ENCODE data around the gene OAS3.
"Not testable (repeated sequence)": the region's sequence is repeated elsewhere in the genome, so short reads cannot be mapped to it uniquely, and the experiment has no call there.

The OAS3 gene

GRCh38 chr12:112937741-112938719, at the start of gene OAS3:
TSS of gene OAS3 (plus strand) at chr12:112938474. CDS start at chr12:112938531, 57 bp downstream.
- peak in 10 of 14 donors; percentile 10 to 70 (median 30) for DNase-seq

GRCh38 chr12:112891093-112892024, 46.9 kb upstream of the OAS3 start:
- peak in 3 of 14 donors; percentile 10 to 55 (median 20) for DNase-seq

- DNase-seq: no peak
These were observed 45.4 kb upstream of the OAS3 start for GRCh38 chr12:112892856-112893255.

- peak in 1 of 14 donors; percentile 2 for DNase-seq
These were observed 44.1 kb upstream of the OAS3 start for GRCh38 chr12:112894128-112894527.

- DNase-seq: no peak
These were observed 39.9 kb upstream of the OAS3 start for GRCh38 chr12:112898380-112898779.

GRCh38 chr12:112900298-112901145, 37.8 kb upstream of the OAS3 start:
- no peak for DNase-seq

GRCh38 chr12:112901271-112901670, 37.0 kb upstream of the OAS3 start:
- no peak for DNase-seq

GRCh38 chr12:112904571-112904970, 33.7 kb upstream of the OAS3 start:
- DNase-seq: no peak

GRCh38 chr12:112905451-112906089, 32.7 kb upstream of the OAS3 start:
- no peak for DNase-seq

GRCh38 chr12:112906712-112907414, 31.4 kb upstream of the OAS3 start, which contains the start of gene OAS1:
TSS of gene OAS1 (plus strand) at chr12:112906962. CDS start at chr12:112907040, 78 bp downstream.
- DNase-seq: peak in 5 of 14 donors; percentile 13 to 40 (median 24)

- peak in 2 of 14 donors; percentile 12 to 13 for DNase-seq
These were observed 30.7 kb upstream of the OAS3 start for GRCh38 chr12:112907415-112908157.

GRCh38 chr12:112908548-112908947, 29.7 kb upstream of the OAS3 start:
- no peak for DNase-seq

- no peak for DNase-seq
These were observed 28.6 kb upstream of the OAS3 start for GRCh38 chr12:112909693-112910092.

- no peak for DNase-seq
These were observed 25.1 kb upstream of the OAS3 start for GRCh38 chr12:112913038-112913688.

GRCh38 chr12:112913888-112914287, 24.4 kb upstream of the OAS3 start:
- DNase-seq: not testable (repeated sequence)

- no peak for DNase-seq
These were observed 22.0 kb upstream of the OAS3 start for GRCh38 chr12:112916270-112916669.

- no peak for DNase-seq
These were observed 19.2 kb upstream of the OAS3 start for GRCh38 chr12:112919121-112919520.

GRCh38 chr12:112924986-112925385, 13.3 kb upstream of the OAS3 start:
- DNase-seq: no peak

- not testable (repeated sequence) for DNase-seq
These were observed 11.7 kb upstream of the OAS3 start for GRCh38 chr12:112926416-112927033.
